ENCODE results near the gene LYSMD4. TPM values are rescaled to one million over a fixed set of nuclear protein-coding genes. Genes with fewer than 3 reads are reported as not detected.
A peak's percentile ranks its signal among the peaks of the same experiment; 100 is the strongest.
"Not testable (repeated sequence)": the region's sequence is repeated elsewhere in the genome, so short reads cannot be mapped to it uniquely, and the experiment has no call there.

Gene LYSMD4
- total RNA-seq, 3 donors from 2014 or later (not counting 1 experiment from before 2014, with no cell fraction given), result 5.0 to 9.1 (median 7.2) TPM

DNA sequence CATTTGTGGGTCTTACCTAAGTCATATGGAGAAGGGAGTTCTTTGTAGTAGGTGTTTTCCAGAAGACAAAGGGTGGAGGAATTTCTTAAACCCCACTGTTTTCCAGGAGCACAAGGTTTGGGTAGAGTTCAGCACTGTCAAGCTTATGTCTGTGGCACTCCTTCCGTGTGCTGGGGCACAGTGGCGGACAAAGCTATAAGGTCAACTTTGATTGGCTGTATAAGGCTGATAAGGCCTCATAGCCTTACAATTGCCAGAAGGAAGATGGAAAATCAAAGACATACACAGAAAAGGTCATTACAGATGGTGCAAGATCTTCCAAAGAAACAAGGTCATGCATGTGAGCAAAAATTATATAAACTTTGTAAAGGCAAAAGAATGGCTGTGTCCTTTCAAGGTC is 3.5 kb upstream of the LYSMD4 start:
- TF ChIP-seq, protein P1, sequence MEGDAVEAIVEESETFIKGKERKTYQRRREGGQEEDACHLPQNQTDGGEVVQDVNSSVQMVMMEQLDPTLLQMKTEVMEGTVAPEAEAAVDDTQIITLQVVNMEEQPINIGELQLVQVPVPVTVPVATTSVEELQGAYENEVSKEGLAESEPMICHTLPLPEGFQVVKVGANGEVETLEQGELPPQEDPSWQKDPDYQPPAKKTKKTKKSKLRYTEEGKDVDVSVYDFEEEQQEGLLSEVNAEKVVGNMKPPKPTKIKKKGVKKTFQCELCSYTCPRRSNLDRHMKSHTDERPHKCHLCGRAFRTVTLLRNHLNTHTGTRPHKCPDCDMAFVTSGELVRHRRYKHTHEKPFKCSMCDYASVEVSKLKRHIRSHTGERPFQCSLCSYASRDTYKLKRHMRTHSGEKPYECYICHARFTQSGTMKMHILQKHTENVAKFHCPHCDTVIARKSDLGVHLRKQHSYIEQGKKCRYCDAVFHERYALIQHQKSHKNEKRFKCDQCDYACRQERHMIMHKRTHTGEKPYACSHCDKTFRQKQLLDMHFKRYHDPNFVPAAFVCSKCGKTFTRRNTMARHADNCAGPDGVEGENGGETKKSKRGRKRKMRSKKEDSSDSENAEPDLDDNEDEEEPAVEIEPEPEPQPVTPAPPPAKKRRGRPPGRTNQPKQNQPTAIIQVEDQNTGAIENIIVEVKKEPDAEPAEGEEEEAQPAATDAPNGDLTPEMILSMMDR (IDR thresholded peaks at IDR 0.05), result no peak
- intact Hi-C loops (cut with micrococcal nuclease), result loop anchor here (5.0 kb wide), 1 partner anchor 866 kb away; the partner anchor contains the start of genes ASB7 and LINS1
- H3K36me3 Mint-ChIP-seq, result no peaks in the 10 kb centered on the region
- Histone ChIP-seq H3K4me3 (ENCODE audit: low read length) (no peak overlapping the region), H3K4me1 (ENCODE audit: control insufficient read depth, insufficient read depth, low read length) (peaks cover 13% of the 10 kb centered on the region), H3K27me3 (ENCODE audit: control insufficient read depth, insufficient read depth, low read length) (no peaks in the 10 kb centered on the region), H3K27ac (ENCODE audit: low read length) (no peak overlapping the region), H3K36me3 (ENCODE audit: control insufficient read depth, insufficient read depth, low read length) (no peaks in the 10 kb centered on the region), H3K9me3 (ENCODE audit: control insufficient read depth, insufficient read depth, low read length) (no peaks in the 10 kb centered on the region)
- H3K4me1 Mint-ChIP-seq, result peaks cover 11 to 13% of the 10 kb centered on the region in 2 donors
- no peak overlapping the region for H3K27ac Mint-ChIP-seq
- H3K4me3 Mint-ChIP-seq, result no peak overlapping the region
- 93% methylated on average over 2 of the region's 2 CpGs for WGBS (ENCODE audit: insufficient coverage)
- H3K9me3 Mint-ChIP-seq, result no peaks in the 10 kb centered on the region
- no peak for ATAC-seq
- no peaks in the 10 kb centered on the region for H3K27me3 Mint-ChIP-seq (ENCODE audit: low read depth in 2 of 2)
- DNase-seq, result no peak

DNA sequence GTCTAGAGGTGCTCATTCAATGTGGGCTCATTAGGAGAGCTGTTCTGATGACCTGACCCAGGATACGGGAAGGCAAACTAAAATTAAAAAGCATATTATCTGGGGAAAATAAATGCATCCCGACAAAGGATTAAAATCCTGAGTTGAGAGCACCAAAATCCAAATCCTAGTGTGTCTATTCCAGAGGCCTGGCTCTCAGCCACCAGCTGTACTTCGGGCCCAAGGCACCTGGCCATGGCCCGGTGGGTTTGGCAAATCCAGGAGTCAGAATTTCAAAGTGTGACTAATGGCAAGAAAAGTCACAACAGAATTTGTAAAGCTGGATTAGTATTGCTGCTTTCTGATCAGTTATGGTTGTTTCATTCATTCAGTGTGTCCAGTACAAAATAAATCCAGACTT is 2.6 kb upstream of the LYSMD4 start:
- peaks cover 13% of the 10 kb centered on the region for H3K4me1 ChIP-seq (ENCODE audit: control insufficient read depth, insufficient read depth, low read length)
- peaks cover 11 to 13% of the 10 kb centered on the region in 2 donors for H3K4me1 Mint-ChIP-seq
- peak overlapping the region in 1 of 2 donors; percentile 45 for H3K27ac Mint-ChIP-seq
- ATAC-seq, result no peak
- no peaks in the 10 kb centered on the region for H3K27me3 ChIP-seq (ENCODE audit: control insufficient read depth, insufficient read depth, low read length)
- no peaks in the 10 kb centered on the region for H3K9me3 Mint-ChIP-seq
- no peaks in the 10 kb centered on the region for H3K36me3 ChIP-seq (ENCODE audit: control insufficient read depth, insufficient read depth, low read length)
- no peaks in the 10 kb centered on the region for H3K27me3 Mint-ChIP-seq (ENCODE audit: low read depth in 2 of 2)
- DNase-seq, result no peak
- no peak overlapping the region for H3K27ac ChIP-seq (ENCODE audit: low read length)
- H3K9me3 ChIP-seq (ENCODE audit: control insufficient read depth, insufficient read depth, low read length), result no peaks in the 10 kb centered on the region
- 94% methylated on average over 4 of the region's 4 CpGs for WGBS (ENCODE audit: insufficient coverage)
- H3K36me3 Mint-ChIP-seq, result no peaks in the 10 kb centered on the region
- H3K4me3 Mint-ChIP-seq, result no peak overlapping the region
- intact Hi-C loops (cut with micrococcal nuclease), result loop anchor here (5.0 kb wide), 1 partner anchor 866 kb away; the partner anchor contains the start of genes ASB7 and LINS1
- H3K4me3 ChIP-seq (ENCODE audit: low read length), result no peak overlapping the region
- TF ChIP-seq, protein P1 (IDR thresholded peaks at IDR 0.05), result no peak

DNA sequence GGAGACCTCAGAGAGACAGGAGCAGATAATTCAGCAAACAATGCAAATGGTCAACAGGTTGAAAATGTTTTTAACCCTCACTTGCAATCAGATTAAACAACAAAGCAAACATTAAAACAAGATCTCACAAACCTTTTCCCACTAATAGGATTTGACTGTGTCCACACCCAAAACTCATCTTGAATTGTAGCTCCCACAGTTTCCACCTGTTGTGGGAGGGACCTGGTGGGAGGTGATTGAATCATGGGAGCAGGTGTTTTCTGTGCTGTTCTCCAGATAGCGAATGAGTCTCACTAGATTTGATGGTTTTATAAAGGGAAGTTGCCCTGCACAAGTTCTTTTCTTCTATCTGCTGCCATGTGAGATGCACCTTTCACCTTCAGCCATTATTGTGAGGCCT is 1.3 kb upstream of the LYSMD4 start:
- peaks cover 13% of the 10 kb centered on the region for H3K4me1 ChIP-seq (ENCODE audit: control insufficient read depth, insufficient read depth, low read length)
- no peak overlapping the region for H3K27ac ChIP-seq (ENCODE audit: low read length)
- no peaks in the 10 kb centered on the region for H3K27me3 ChIP-seq (ENCODE audit: control insufficient read depth, insufficient read depth, low read length)
- no peaks in the 10 kb centered on the region for H3K9me3 ChIP-seq (ENCODE audit: control insufficient read depth, insufficient read depth, low read length)
- Mint-ChIP-seq H3K4me1 (peaks cover 11 to 13% of the 10 kb centered on the region in 2 donors), H3K27ac (peak overlapping the region; percentile 87 to 92), H3K36me3 (no peaks in the 10 kb centered on the region), H3K9me3 (no peaks in the 10 kb centered on the region), H3K27me3 (ENCODE audit: low read depth in 2 of 2) (no peaks in the 10 kb centered on the region), H3K4me3 (peak overlapping the region; percentile 65)
- H3K4me3 ChIP-seq (ENCODE audit: low read length), result no peak overlapping the region
- intact Hi-C loops (cut with micrococcal nuclease), result no loop called here
- TF ChIP-seq, protein P1 (IDR thresholded peaks at IDR 0.05), result no peak
- no peak for ATAC-seq
- 100% methylated on average over 1 of the region's 1 CpG for WGBS (ENCODE audit: insufficient coverage)
- no peaks in the 10 kb centered on the region for H3K36me3 ChIP-seq (ENCODE audit: control insufficient read depth, insufficient read depth, low read length)
- no peak for DNase-seq

DNA sequence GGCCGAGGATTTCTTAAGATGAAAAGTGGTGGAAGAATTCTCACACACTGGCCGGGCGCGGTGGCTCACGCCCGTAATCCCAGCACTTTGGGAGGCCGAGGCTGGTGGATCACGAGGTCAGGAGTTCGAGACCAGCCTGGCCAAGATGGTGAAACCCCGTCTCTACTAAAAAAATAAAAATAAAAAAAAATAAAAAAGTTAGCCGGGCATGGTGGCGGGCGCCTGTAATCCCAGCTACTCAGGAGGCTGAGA is 729 bp upstream of the LYSMD4 start:
- intact Hi-C loops (cut with micrococcal nuclease); H3K27me3 Mint-ChIP-seq (ENCODE audit: low read depth in 2 of 2); H3K9me3 Mint-ChIP-seq; H3K27me3 ChIP-seq (ENCODE audit: control insufficient read depth, insufficient read depth, low read length); DNase-seq; H3K36me3 ChIP-seq (ENCODE audit: control insufficient read depth, insufficient read depth, low read length); ATAC-seq; H3K9me3 ChIP-seq (ENCODE audit: control insufficient read depth, insufficient read depth, low read length); H3K36me3 Mint-ChIP-seq: not testable (repeated sequence)
- Mint-ChIP-seq H3K27ac (peak overlapping the region; percentile 87 to 92), H3K4me3 (peak overlapping the region; percentile 83), H3K4me1 (peaks cover 11 to 13% of the 10 kb centered on the region in 2 donors)
- Histone ChIP-seq H3K4me1 (ENCODE audit: control insufficient read depth, insufficient read depth, low read length) (peaks cover 13% of the 10 kb centered on the region), H3K4me3 (ENCODE audit: low read length) (peak overlapping the region; percentile 47), H3K27ac (ENCODE audit: low read length) (peak overlapping the region; percentile 84)
- WGBS (ENCODE audit: insufficient coverage), result 100% methylated on average over 10 of the region's 13 CpGs
